ENCODE measurements around the gene ULBP2. TPM values are rescaled to one million over a fixed set of nuclear protein-coding genes. Genes with fewer than 3 reads are reported as not detected.

The ULBP2 gene
- total RNA-seq, 1 experiment from 2014 or later: 0.13 TPM

- TF ChIP-seq ZNF317 (CRISPR knock-in tag; IDR thresholded peaks at IDR 0.05; ENCODE audit: borderline replicate concordance, low read depth) (no peak), RELA (CRISPR knock-in tag; IDR thresholded peaks at IDR 0.05; ENCODE audit: borderline replicate concordance) (no peak), NR1H2 (CRISPR knock-in tag; IDR thresholded peaks at IDR 0.05) (no peak), TP53 (CRISPR knock-in tag; IDR thresholded peaks at IDR 0.05) (no peak), NR2C2 (CRISPR knock-in tag; IDR thresholded peaks at IDR 0.05) (no peak)
Observed at GRCh38 chr6:149948616-149949015, 6.8 kb downstream of the ULBP2 start (continued).

GRCh38 chr6:149950423-149950822 is 8.6 kb downstream of the ULBP2 start:
- Mint-ChIP-seq H3K27ac (no peak overlapping the region), H3K4me3 (no peak overlapping the region), H3K36me3 (no peaks in the 10 kb centered on the region), H3K27me3 (ENCODE audit: low read depth) (peaks cover 96% of the 10 kb centered on the region), H3K9me3 (no peaks in the 10 kb centered on the region), H3K4me1 (peaks cover 8% of the 10 kb centered on the region)
- ATAC-seq (no peak), DNase-seq (ENCODE audit: low spot score) (no peak)
- ChIA-PET POLR2A (interaction anchor here (0.6 kb wide), 1 partner anchor 66 kb away, joined by 4 read pairs; no protein-coding TSS in a partner anchor), CTCF (no interaction called here)
- TF ChIP-seq ZNF232 (CRISPR knock-in tag; IDR thresholded peaks at IDR 0.05): no peak
- no peak for TF ChIP-seq ATF1 (CRISPR knock-in tag; IDR thresholded peaks at IDR 0.05)
- no peak for TF ChIP-seq SMAD4 (CRISPR knock-in tag; IDR thresholded peaks at IDR 0.05)
- no peak for TF ChIP-seq CBFB (CRISPR knock-in tag; IDR thresholded peaks at IDR 0.05; ENCODE audit: low read depth)
- no peak for TF ChIP-seq RORB (CRISPR knock-in tag; IDR thresholded peaks at IDR 0.05)
- TF ChIP-seq EMX1 (CRISPR knock-in tag; IDR thresholded peaks at IDR 0.05): no peak
- TF ChIP-seq ZNF423 (CRISPR knock-in tag; IDR thresholded peaks at IDR 0.05): no peak
- TF ChIP-seq SP1 (CRISPR knock-in tag; conservative IDR thresholded peaks at IDR 0.05): no peak
- TF ChIP-seq, protein P1, sequence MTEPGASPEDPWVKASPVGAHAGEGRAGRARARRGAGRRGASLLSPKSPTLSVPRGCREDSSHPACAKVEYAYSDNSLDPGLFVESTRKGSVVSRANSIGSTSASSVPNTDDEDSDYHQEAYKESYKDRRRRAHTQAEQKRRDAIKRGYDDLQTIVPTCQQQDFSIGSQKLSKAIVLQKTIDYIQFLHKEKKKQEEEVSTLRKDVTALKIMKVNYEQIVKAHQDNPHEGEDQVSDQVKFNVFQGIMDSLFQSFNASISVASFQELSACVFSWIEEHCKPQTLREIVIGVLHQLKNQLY (CRISPR knock-in tag; IDR thresholded peaks at IDR 0.05): no peak
- TF ChIP-seq, protein P2, sequence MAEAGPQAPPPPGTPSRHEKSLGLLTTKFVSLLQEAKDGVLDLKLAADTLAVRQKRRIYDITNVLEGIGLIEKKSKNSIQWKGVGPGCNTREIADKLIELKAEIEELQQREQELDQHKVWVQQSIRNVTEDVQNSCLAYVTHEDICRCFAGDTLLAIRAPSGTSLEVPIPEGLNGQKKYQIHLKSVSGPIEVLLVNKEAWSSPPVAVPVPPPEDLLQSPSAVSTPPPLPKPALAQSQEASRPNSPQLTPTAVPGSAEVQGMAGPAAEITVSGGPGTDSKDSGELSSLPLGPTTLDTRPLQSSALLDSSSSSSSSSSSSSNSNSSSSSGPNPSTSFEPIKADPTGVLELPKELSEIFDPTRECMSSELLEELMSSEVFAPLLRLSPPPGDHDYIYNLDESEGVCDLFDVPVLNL (CRISPR knock-in tag; IDR thresholded peaks at IDR 0.05; ENCODE audit: borderline replicate concordance, low read depth): no peak
- no peak for TF ChIP-seq JUN (CRISPR knock-in tag; IDR thresholded peaks at IDR 0.05)
- TF ChIP-seq, protein P3, sequence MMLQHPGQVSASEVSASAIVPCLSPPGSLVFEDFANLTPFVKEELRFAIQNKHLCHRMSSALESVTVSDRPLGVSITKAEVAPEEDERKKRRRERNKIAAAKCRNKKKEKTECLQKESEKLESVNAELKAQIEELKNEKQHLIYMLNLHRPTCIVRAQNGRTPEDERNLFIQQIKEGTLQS (CRISPR knock-in tag; conservative IDR thresholded peaks at IDR 0.05): no peak
- no peak for TF ChIP-seq ZNF138 (CRISPR knock-in tag; conservative IDR thresholded peaks at IDR 0.05)

- H3K4me3 Mint-ChIP-seq: no peak overlapping the region
Observed at GRCh38 chr6:149951096-149951495, 9.3 kb downstream of the ULBP2 start.

More at GRCh38 chr6:149951096-149951495, 9.3 kb downstream of the ULBP2 start:
- POLR2A ChIA-PET: no interaction called here
- Mint-ChIP-seq H3K4me1 (peaks cover 8% of the 10 kb centered on the region), H3K36me3 (no peaks in the 10 kb centered on the region), H3K9me3 (no peaks in the 10 kb centered on the region), H3K27me3 (ENCODE audit: low read depth) (peaks cover 96% of the 10 kb centered on the region), H3K27ac (no peak overlapping the region)
- DNase-seq (ENCODE audit: low spot score) (no peak), ATAC-seq (no peak)
- CTCF ChIA-PET: no interaction called here
- TF ChIP-seq ELF4 (CRISPR knock-in tag; IDR thresholded peaks at IDR 0.05; ENCODE audit: low read depth) (no peak), ZNF317 (CRISPR knock-in tag; IDR thresholded peaks at IDR 0.05; ENCODE audit: borderline replicate concordance, low read depth) (no peak), USF1 (CRISPR knock-in tag; IDR thresholded peaks at IDR 0.05) (no peak), GABPB1 (CRISPR knock-in tag; IDR thresholded peaks at IDR 0.05) (no peak), SMAD4 (CRISPR knock-in tag; IDR thresholded peaks at IDR 0.05) (no peak), ZNF263 (CRISPR knock-in tag; IDR thresholded peaks at IDR 0.05; ENCODE audit: low read depth) (no peak), CDX4 (CRISPR knock-in tag; IDR thresholded peaks at IDR 0.05; ENCODE audit: borderline replicate concordance) (no peak), TEAD1 (CRISPR knock-in tag; IDR thresholded peaks at IDR 0.05) (no peak), NFYB (CRISPR knock-in tag; conservative IDR thresholded peaks at IDR 0.05; ENCODE audit: low read depth) (no peak), ZNF671 (CRISPR knock-in tag; IDR thresholded peaks at IDR 0.05) (no peak), ZNF232 (CRISPR knock-in tag; IDR thresholded peaks at IDR 0.05) (no peak)
- TF ChIP-seq, protein P4, sequence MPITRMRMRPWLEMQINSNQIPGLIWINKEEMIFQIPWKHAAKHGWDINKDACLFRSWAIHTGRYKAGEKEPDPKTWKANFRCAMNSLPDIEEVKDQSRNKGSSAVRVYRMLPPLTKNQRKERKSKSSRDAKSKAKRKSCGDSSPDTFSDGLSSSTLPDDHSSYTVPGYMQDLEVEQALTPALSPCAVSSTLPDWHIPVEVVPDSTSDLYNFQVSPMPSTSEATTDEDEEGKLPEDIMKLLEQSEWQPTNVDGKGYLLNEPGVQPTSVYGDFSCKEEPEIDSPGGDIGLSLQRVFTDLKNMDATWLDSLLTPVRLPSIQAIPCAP (CRISPR knock-in tag; IDR thresholded peaks at IDR 0.05): no peak
- TF ChIP-seq, protein P1 (CRISPR knock-in tag; IDR thresholded peaks at IDR 0.05): no peak
- TF ChIP-seq, protein P5, sequence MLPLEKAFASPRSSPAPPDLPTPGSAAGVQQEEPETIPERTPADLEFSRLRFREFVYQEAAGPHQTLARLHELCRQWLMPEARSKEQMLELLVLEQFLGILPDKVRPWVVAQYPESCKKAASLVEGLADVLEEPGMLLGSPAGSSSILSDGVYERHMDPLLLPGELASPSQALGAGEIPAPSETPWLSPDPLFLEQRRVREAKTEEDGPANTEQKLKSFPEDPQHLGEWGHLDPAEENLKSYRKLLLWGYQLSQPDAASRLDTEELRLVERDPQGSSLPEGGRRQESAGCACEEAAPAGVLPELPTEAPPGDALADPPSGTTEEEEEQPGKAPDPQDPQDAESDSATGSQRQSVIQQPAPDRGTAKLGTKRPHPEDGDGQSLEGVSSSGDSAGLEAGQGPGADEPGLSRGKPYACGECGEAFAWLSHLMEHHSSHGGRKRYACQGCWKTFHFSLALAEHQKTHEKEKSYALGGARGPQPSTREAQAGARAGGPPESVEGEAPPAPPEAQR (CRISPR knock-in tag; IDR thresholded peaks at IDR 0.05): no peak

Data from WTC11 (cell line).